ENCODE measurements around the gene MYEOV. TPM values are rescaled to one million over a fixed set of nuclear protein-coding genes. Genes with fewer than 3 reads are reported as not detected.

The MYEOV gene
- total and polyA plus RNA-seq, 2 experiments from 2014 or later, result 0.14 TPM; not detected in 1

GRCh38 chr11:69291459-69292110, 2.4 kb upstream of the MYEOV start:
- no peaks in the 10 kb centered on the region for H4K20me1 ChIP-seq (replicated peaks; ENCODE audit: insufficient read depth)
- Mint-ChIP-seq H3K4me3 (no peak overlapping the region), H3K4me1 (peaks cover 12% of the 10 kb centered on the region), H3K27ac (no peak overlapping the region), H3K27me3 (ENCODE audit: insufficient read depth, low read depth, poor library complexity) (peaks cover 12% of the 10 kb centered on the region), H3K9me3 (peaks cover 3% of the 10 kb centered on the region; the same call in 1 of the 3 replicates), H3K36me3 (ENCODE audit: low read depth) (no peaks in the 10 kb centered on the region; the same call in 2 of the 3 replicates)
- H3K4me3 ChIP-seq, result no peak overlapping the region
- H3K4me1 ChIP-seq (ENCODE audit: insufficient read depth), result peaks cover 11% of the 10 kb centered on the region; the same call in 1 of the 2 replicates
- H3K27me3 ChIP-seq (ENCODE audit: insufficient read depth), result no peaks in the 10 kb centered on the region
- H3K4me2 ChIP-seq, result no peak overlapping the region
- no peaks in the 10 kb centered on the region for H3F3A ChIP-seq (replicated peaks; ENCODE audit: low read depth)
- TF ChIP-seq POLR2AphosphoS5 (IDR thresholded peaks at IDR 0.05; ENCODE audit: low read depth) (no peak), NANOG (IDR thresholded peaks at IDR 0.05; ENCODE audit: borderline replicate concordance) (no peak), ZNF462 (CRISPR knock-in tag; IDR thresholded peaks at IDR 0.05) (no peak)
- TF ChIP-seq, protein P1, sequence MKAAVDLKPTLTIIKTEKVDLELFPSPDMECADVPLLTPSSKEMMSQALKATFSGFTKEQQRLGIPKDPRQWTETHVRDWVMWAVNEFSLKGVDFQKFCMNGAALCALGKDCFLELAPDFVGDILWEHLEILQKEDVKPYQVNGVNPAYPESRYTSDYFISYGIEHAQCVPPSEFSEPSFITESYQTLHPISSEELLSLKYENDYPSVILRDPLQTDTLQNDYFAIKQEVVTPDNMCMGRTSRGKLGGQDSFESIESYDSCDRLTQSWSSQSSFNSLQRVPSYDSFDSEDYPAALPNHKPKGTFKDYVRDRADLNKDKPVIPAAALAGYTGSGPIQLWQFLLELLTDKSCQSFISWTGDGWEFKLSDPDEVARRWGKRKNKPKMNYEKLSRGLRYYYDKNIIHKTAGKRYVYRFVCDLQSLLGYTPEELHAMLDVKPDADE (IDR thresholded peaks at IDR 0.05), result no peak
- H3K9me2 ChIP-seq (ENCODE audit: insufficient read depth), result 0 out of 2 replicates have a peak, but pooled peaks cover 4% of the 10 kb centered on the region
- ATAC-seq (no peak), DNase-seq (ENCODE audit: low spot score) (no peak)
- no peak overlapping the region for H3K27ac ChIP-seq (ENCODE audit: low read depth)
- no peaks in the 10 kb centered on the region for H3K36me3 ChIP-seq (ENCODE audit: insufficient read depth)
- no peaks in the 10 kb centered on the region for H3K79me2 ChIP-seq (replicated peaks; ENCODE audit: insufficient read depth)
- H2AFZ ChIP-seq, result no peak overlapping the region
